ENCODE data around the gene TRIP4. TPM values are rescaled to one million over a fixed set of nuclear protein-coding genes. Genes with fewer than 3 reads are reported as not detected.

TRIP4 gene
- total RNA-seq, 1 experiment from 2014 or later, result 6.0 TPM

- POLR2A ChIA-PET (ENCODE audit: unreplicated experiment), result no interaction called here
- ATAC-seq, result no peak
Observed at GRCh38 chr15:64398575-64398974, 10.9 kb downstream of the TRIP4 start.

GRCh38 chr15:64400583-64400982, 12.9 kb downstream of the TRIP4 start:
- ChIA-PET CTCF (no interaction called here), POLR2A (ENCODE audit: unreplicated experiment) (no interaction called here)
- no peaks in the 10 kb centered on the region for H3K9me2 ChIP-seq (replicated peaks; ENCODE audit: low read length)
- H4K20me1 ChIP-seq (ENCODE audit: low read length), result no peaks in the 10 kb centered on the region
- H2AFZ ChIP-seq (ENCODE audit: low read length), result no peak overlapping the region
- no peak overlapping the region for H3K9ac ChIP-seq (ENCODE audit: low read length)
- 0 out of 2 replicates have a peak, but pooled peaks cover 4% of the 10 kb centered on the region for H3K4me1 ChIP-seq (ENCODE audit: insufficient read depth, low read length)
- H3K79me2 ChIP-seq (ENCODE audit: low read length), result no peaks in the 10 kb centered on the region
- BruUV-seq (replicated peaks), result no TSS peak
- no peak overlapping the region for H3K4me3 ChIP-seq (ENCODE audit: low read length)
- DNase-seq, result no peak
- no peak overlapping the region for H3K4me2 ChIP-seq (ENCODE audit: low read length)
- H3K36me3 ChIP-seq (ENCODE audit: low read depth, low read length), result peaks cover 13% of the 10 kb centered on the region
- no peaks in the 10 kb centered on the region for H3F3A ChIP-seq (ENCODE audit: low read length, unreplicated experiment)
- H3K9me3 ChIP-seq (ENCODE audit: low read length), result no peaks in the 10 kb centered on the region
- no peaks in the 10 kb centered on the region for H3K27me3 ChIP-seq (ENCODE audit: low read length)
- TF ChIP-seq CTCF (conservative IDR thresholded peaks at IDR 0.05; ENCODE audit: low read depth, low read length) (no peak), EZH2phosphoT487 (IDR thresholded peaks at IDR 0.05; ENCODE audit: borderline replicate concordance, low read length) (no peak), EZH2 (IDR thresholded peaks at IDR 0.05; ENCODE audit: low read length, unreplicated experiment) (no peak)
- intact Hi-C loops (cut with micrococcal nuclease), result no loop called here
- no peak for ATAC-seq
- no peak overlapping the region for H3K27ac ChIP-seq (ENCODE audit: low read length)

More at GRCh38 chr15:64398575-64398974, 10.9 kb downstream of the TRIP4 start:
- CTCF ChIA-PET, result no interaction called here
- BruUV-seq (replicated peaks), result no TSS peak
- Histone ChIP-seq H3K4me1 (ENCODE audit: insufficient read depth, low read length) (no peaks in the 10 kb centered on the region), H3K4me2 (ENCODE audit: low read length) (no peak overlapping the region), H3K9me3 (ENCODE audit: low read length) (no peaks in the 10 kb centered on the region), H4K20me1 (ENCODE audit: low read length) (no peaks in the 10 kb centered on the region), H3K4me3 (ENCODE audit: low read length) (no peak overlapping the region), H3K36me3 (ENCODE audit: low read depth, low read length) (peaks cover 13% of the 10 kb centered on the region), H3K27me3 (ENCODE audit: low read length) (no peaks in the 10 kb centered on the region), H3K79me2 (ENCODE audit: low read length) (no peaks in the 10 kb centered on the region), H3F3A (ENCODE audit: low read length, unreplicated experiment) (no peaks in the 10 kb centered on the region), H2AFZ (ENCODE audit: low read length) (no peak overlapping the region), H3K9ac (ENCODE audit: low read length) (no peak overlapping the region), H3K27ac (ENCODE audit: low read length) (no peak overlapping the region), H3K9me2 (replicated peaks; ENCODE audit: low read length) (no peaks in the 10 kb centered on the region)
- intact Hi-C loops (cut with micrococcal nuclease), result no loop called here
- no peak for TF ChIP-seq CTCF (conservative IDR thresholded peaks at IDR 0.05; ENCODE audit: low read depth, low read length)
- no peak for TF ChIP-seq EZH2phosphoT487 (IDR thresholded peaks at IDR 0.05; ENCODE audit: borderline replicate concordance, low read length)
- no peak for TF ChIP-seq EZH2 (IDR thresholded peaks at IDR 0.05; ENCODE audit: low read length, unreplicated experiment)
- no peak for DNase-seq

GRCh38 chr15:64412216-64412615, 24.6 kb downstream of the TRIP4 start:
- no TSS peak for BruUV-seq (replicated peaks)
- no peak for DNase-seq
- H3K4me2 ChIP-seq (ENCODE audit: low read length), result no peak overlapping the region
- H3K27me3 ChIP-seq (ENCODE audit: low read length), result no peaks in the 10 kb centered on the region
- H3F3A ChIP-seq (ENCODE audit: low read length, unreplicated experiment), result no peaks in the 10 kb centered on the region
- no peaks in the 10 kb centered on the region for H4K20me1 ChIP-seq (ENCODE audit: low read length)
- CTCF ChIA-PET, result no interaction called here
- H2AFZ ChIP-seq (ENCODE audit: low read length), result no peak overlapping the region
- POLR2A ChIA-PET (ENCODE audit: unreplicated experiment), result no interaction called here
- TF ChIP-seq CTCF (conservative IDR thresholded peaks at IDR 0.05; ENCODE audit: low read depth, low read length) (no peak), EZH2 (IDR thresholded peaks at IDR 0.05; ENCODE audit: low read length, unreplicated experiment) (no peak), EZH2phosphoT487 (IDR thresholded peaks at IDR 0.05; ENCODE audit: borderline replicate concordance, low read length) (no peak)
- H3K4me3 ChIP-seq (ENCODE audit: low read length), result no peak overlapping the region
- no peaks in the 10 kb centered on the region for H3K4me1 ChIP-seq (ENCODE audit: insufficient read depth, low read length)
- intact Hi-C loops (cut with micrococcal nuclease), result no loop called here
- H3K79me2 ChIP-seq (ENCODE audit: low read length), result no peaks in the 10 kb centered on the region
- H3K9me2 ChIP-seq (replicated peaks; ENCODE audit: low read length), result no peaks in the 10 kb centered on the region
- no peak overlapping the region for H3K27ac ChIP-seq (ENCODE audit: low read length)
- no peak for ATAC-seq
- H3K36me3 ChIP-seq (ENCODE audit: low read depth, low read length), result no peaks in the 10 kb centered on the region
- no peaks in the 10 kb centered on the region for H3K9me3 ChIP-seq (ENCODE audit: low read length)
- no peak overlapping the region for H3K9ac ChIP-seq (ENCODE audit: low read length)
